GM18517 (cell line): ENCODE results near the gene ANKRD12.

ENCODE experiments used
- ATAC-seq: cut with Tn5 transposase; IDR thresholded peaks from one replicate; pipeline ENCODE4 v1.9.1; 2021; ENCODE audit warnings: mild to moderate bottlenecking, moderate library complexity; ENCODE audit not compliant: unreplicated experiment

Gene ANKRD12

GRCh38 chr18:9105420-9105819 is 31.2 kb upstream of the ANKRD12 start:
- no peak for ATAC-seq

GRCh38 chr18:9106094-9106493 is 30.5 kb upstream of the ANKRD12 start:
- ATAC-seq: no peak

- ATAC-seq: no peak
Observed at GRCh38 chr18:9106800-9107584, 29.6 kb upstream of the ANKRD12 start.

- ATAC-seq: no peak
Observed at GRCh38 chr18:9108911-9109310, 27.7 kb upstream of the ANKRD12 start.

GRCh38 chr18:9109523-9109922 is 27.1 kb upstream of the ANKRD12 start:
- no peak for ATAC-seq

GRCh38 chr18:9113468-9114149 is 23.0 kb upstream of the ANKRD12 start:
- no peak for ATAC-seq

GRCh38 chr18:9115984-9116383 is 20.6 kb upstream of the ANKRD12 start:
- ATAC-seq: no peak

- ATAC-seq: no peak
Observed at GRCh38 chr18:9117980-9118841, 18.4 kb upstream of the ANKRD12 start.

- ATAC-seq: no peak
Observed at GRCh38 chr18:9120796-9121195, 15.8 kb upstream of the ANKRD12 start.

- ATAC-seq: no peak
Observed at GRCh38 chr18:9123520-9123919, 13.1 kb upstream of the ANKRD12 start.

- ATAC-seq: no peak
Observed at GRCh38 chr18:9124824-9125223, 11.8 kb upstream of the ANKRD12 start.

- ATAC-seq: no peak
Observed at GRCh38 chr18:9126337-9126736, 10.2 kb upstream of the ANKRD12 start.

GRCh38 chr18:9130195-9130594 is 6.4 kb upstream of the ANKRD12 start:
- ATAC-seq: no peak

- no peak for ATAC-seq
Observed at GRCh38 chr18:9130806-9131205, 5.8 kb upstream of the ANKRD12 start.

GRCh38 chr18:9132628-9133027 is 4.0 kb upstream of the ANKRD12 start:
- no peak for ATAC-seq

- no peak for ATAC-seq
Observed at GRCh38 chr18:9133225-9133624, 3.4 kb upstream of the ANKRD12 start.

- no peak for ATAC-seq
Observed at GRCh38 chr18:9135081-9135911, 1.3 kb upstream of the ANKRD12 start.

- peak; percentile 19 for ATAC-seq
Observed at GRCh38 chr18:9135912-9136314, 668 bp upstream of the ANKRD12 start.

GRCh38 chr18:9137168-9138066 is 836 bp downstream of the ANKRD12 start:
- peak; percentile 24 for ATAC-seq
